GM23248 (cell line): ENCODE data around the gene CMIP.

ENCODE experiments used
- EZH2 ChIP-seq: fragments of 200-600 bp; sonication (generic); IDR thresholded peaks from 2 replicates; pipeline ENCODE4 v1.6.1; 2018; ENCODE audit warnings: antibody characterized with exemption, mild to moderate bottlenecking; ENCODE audit not compliant: insufficient read depth, poor library complexity, severe bottlenecking
- EZH2phosphoT487 ChIP-seq: fragments of 200-600 bp; sonication (generic); IDR thresholded peaks from 2 replicates; pipeline ENCODE4 v1.6.1; 2018; ENCODE audit warnings: antibody characterized with exemption, moderate library complexity, mild to moderate bottlenecking, low read depth; ENCODE audit not compliant: insufficient read depth

- TF ChIP-seq EZH2phosphoT487 = no peak
- TF ChIP-seq EZH2 = no peak
Measured at GRCh38 chr16:81517150-81517499, 72.5 kb downstream of the CMIP start.
